GM12891 (cell line): Measurements from ENCODE around the gene RGS5.
A peak's percentile ranks its signal among the peaks of the same experiment; 100 is the strongest.

Experiments used
- DNase-seq: peaks from one replicate; pipeline ENCODE4 v3.0.0; 2011; ENCODE audit warnings: low spot score; ENCODE audit not compliant: insufficient read length
- FAIRE-seq: peaks from 2 replicates; lab custom pipeline; 2011; peaks lifted over from hg19 to GRCh38; lab: Jason Lieb, UNC
- PAX5 ChIP-seq: IDR thresholded peaks from 2 replicates; pipeline ENCODE4 v1.6.1; 2011; ENCODE audit warnings: low read length, moderate library complexity, mild to moderate bottlenecking; ENCODE audit not compliant: insufficient read depth, severe bottlenecking
- POLR2A ChIP-seq: IDR thresholded peaks from 2 replicates; pipeline ENCODE4 v1.6.1; 2011; ENCODE audit warnings: low read depth, low read length, control low read depth
- POLR2AphosphoS5 ChIP-seq: IDR thresholded peaks from 2 replicates; pipeline ENCODE4 v1.6.1; 2011; ENCODE audit warnings: low read depth, low read length, control low read depth
- POU2F2 ChIP-seq: IDR thresholded peaks from 2 replicates; pipeline ENCODE4 v1.6.1; 2011; ENCODE audit warnings: low read depth, mild to moderate bottlenecking, control low read depth, low read length, moderate library complexity
- SPI1 ChIP-seq: IDR thresholded peaks from 2 replicates; pipeline ENCODE4 v1.6.1; 2011; ENCODE audit warnings: low read depth, low read length, control low read depth
- TAF1 ChIP-seq: IDR thresholded peaks from 2 replicates; pipeline ENCODE4 v1.6.1; 2011; ENCODE audit warnings: low read depth, low read length, control low read depth

Gene RGS5

DNA sequence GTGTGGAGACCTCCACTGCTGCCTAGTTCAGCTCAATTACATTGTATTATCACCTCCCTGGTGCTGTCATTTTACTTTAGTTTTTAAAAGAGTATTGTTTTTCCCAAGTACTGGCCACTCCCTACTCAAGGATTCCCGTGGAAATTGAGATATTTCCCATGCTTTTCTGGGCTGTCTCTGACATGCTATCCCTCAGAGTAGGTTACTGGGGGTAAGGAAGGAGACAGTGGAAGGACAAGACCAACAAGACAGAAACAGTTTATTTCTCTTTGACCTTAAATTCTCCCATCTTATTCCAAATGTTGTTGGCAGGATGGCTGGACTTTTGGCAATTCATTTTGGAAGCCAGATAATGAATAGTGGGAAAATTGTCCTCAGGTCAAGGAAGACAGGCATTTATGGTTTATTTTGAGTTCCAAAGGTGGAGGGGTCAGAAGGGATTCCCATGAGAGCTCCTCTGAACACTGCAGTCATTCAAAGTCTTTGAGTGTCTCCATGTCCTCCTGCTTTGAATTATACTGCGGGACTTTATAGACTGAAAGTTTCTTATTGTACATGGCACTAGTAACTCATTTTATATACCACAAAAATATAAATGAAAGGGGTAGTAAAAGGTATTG is 20.3 kb downstream of the RGS5 start:
- FAIRE-seq (no peak), DNase-seq (no peak)
- no peak for TF ChIP-seq PAX5
- no peak for TF ChIP-seq POU2F2
- no peak for TF ChIP-seq POLR2A
- no peak for TF ChIP-seq SPI1
- TF ChIP-seq POLR2AphosphoS5 = no peak
- no peak for TF ChIP-seq TAF1

GRCh38 chr1:163178628-163179027 is 24.1 kb downstream of the RGS5 start:
- FAIRE-seq (no peak), DNase-seq (no peak)
- TF ChIP-seq POU2F2 (no peak), POLR2AphosphoS5 (no peak), TAF1 (no peak), POLR2A (no peak), PAX5 (no peak), SPI1 (no peak)

DNA sequence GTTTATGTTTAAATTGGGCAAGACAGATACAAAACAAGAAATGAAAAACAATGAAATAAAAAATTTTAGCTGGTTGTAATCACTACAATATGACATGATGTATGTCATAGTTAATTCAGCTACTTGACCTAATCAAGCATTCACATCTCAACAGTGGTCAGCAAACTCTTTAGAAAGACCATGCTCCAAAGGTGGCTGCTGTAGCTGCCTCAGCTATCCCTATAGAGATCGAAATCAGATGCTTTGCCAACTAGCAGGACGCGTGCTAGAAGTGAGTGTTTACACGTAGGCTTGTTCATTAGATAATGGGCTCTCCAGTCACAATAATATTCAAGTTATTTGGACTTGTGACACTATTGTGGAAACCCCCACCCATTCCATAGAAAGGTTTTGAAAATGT is 25.9 kb downstream of the RGS5 start:
- no peak for DNase-seq
- no peak for TF ChIP-seq POLR2AphosphoS5
- no peak for TF ChIP-seq TAF1
- TF ChIP-seq PAX5 = no peak
- no peak for TF ChIP-seq SPI1
- no peak for TF ChIP-seq POLR2A
- no peak for TF ChIP-seq POU2F2
- FAIRE-seq = no peak

DNA sequence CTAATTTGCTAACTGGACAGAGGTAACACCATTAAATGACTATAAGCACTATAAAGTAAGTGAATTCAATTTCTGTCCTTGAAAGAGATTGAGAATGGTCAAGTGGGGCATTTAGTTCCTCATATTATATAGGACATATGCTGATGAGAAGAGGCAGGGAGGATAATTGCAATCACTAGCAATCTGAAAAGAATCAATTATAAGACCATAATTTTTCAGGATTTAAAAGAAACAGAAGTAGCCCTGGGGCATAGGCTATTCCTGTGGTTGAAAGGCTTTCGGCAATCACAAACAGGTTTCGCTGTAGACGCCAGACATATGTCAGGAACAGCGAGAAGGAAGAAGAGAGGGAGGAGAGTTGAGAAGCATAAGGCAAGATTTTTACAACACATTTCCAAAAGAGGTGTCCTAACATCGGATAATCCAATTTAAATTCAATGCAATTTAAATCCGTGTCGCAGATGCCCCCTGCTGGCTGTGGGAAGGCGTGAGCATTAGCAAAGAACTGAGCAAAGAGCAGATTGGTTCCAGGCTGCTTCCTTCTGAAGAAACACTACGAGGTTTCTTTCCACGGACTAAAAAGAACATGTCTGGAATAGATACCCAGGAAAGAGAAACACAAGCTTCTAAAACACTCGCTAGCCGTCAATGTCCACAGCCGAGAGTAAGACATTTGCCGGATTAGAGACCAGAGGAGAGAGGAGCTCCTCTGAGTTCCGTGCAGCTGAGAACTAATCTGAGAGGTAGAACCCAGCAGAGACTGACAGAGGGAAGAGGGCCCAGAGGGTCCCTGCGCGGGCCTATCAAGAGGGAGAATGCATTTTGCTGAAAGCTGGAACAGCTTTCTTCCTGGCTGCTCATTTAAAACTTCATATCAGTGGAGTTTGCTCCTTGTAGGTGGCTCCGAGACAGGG is 27.9 kb downstream of the RGS5 start:
- TF ChIP-seq POLR2AphosphoS5 = no peak
- TF ChIP-seq PAX5 = no peak
- no peak for TF ChIP-seq SPI1
- TF ChIP-seq TAF1 = no peak
- no peak for TF ChIP-seq POLR2A
- no peak for TF ChIP-seq POU2F2
- FAIRE-seq (peak; percentile 80), DNase-seq (peak; percentile 12)

DNA sequence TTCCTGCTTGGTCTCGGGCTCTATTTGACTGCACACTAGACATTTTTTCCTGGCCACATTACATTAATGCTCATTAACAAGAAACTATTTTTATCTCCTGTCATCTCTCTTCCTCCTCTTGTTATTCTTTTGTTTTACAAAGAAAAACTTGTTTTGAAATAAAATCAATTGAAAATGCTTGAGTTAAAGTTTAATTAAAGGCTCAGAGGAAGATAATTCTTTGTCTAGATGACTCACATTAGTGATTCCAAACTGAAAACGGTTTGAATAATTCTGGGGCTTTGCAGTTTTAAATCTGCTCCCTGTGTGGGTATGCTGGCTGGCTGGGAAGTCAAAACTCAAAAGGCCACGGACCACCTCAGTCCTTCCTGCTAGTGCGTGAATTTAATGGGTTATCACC is 29.6 kb downstream of the RGS5 start:
- TF ChIP-seq SPI1 (no peak), POLR2A (no peak), PAX5 (no peak), TAF1 (no peak), POLR2AphosphoS5 (no peak), POU2F2 (no peak)
- DNase-seq (no peak), FAIRE-seq (no peak)

DNA sequence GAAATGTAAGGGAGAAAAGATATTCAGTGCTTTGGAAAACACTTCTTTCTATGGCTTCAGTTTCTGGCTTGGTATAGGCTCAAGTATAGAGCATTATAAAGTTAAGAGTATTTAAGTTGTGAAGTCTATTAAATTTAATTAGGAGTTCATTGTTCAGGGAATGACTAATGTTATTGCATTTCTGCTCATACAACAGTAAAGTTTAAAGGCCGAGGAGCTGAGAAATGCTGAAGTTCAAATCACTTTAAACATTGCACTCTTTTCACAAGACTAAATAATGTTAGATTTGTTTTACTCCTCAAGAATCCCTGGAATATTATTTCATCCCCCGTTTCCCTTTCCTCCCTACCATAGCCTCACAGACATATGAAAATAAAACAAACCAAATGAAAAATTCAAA is 30.1 kb downstream of the RGS5 start:
- FAIRE-seq = no peak
- TF ChIP-seq POU2F2 = no peak
- no peak for TF ChIP-seq PAX5
- no peak for TF ChIP-seq SPI1
- no peak for TF ChIP-seq POLR2AphosphoS5
- no peak for TF ChIP-seq TAF1
- no peak for TF ChIP-seq POLR2A
- DNase-seq = no peak

- TF ChIP-seq PAX5 = no peak
- TF ChIP-seq POU2F2 = no peak
- no peak for TF ChIP-seq SPI1
- no peak for TF ChIP-seq TAF1
- DNase-seq (no peak), FAIRE-seq (no peak)
These were observed 30.9 kb downstream of the RGS5 start for GRCh38 chr1:163171826-163172225.

DNA sequence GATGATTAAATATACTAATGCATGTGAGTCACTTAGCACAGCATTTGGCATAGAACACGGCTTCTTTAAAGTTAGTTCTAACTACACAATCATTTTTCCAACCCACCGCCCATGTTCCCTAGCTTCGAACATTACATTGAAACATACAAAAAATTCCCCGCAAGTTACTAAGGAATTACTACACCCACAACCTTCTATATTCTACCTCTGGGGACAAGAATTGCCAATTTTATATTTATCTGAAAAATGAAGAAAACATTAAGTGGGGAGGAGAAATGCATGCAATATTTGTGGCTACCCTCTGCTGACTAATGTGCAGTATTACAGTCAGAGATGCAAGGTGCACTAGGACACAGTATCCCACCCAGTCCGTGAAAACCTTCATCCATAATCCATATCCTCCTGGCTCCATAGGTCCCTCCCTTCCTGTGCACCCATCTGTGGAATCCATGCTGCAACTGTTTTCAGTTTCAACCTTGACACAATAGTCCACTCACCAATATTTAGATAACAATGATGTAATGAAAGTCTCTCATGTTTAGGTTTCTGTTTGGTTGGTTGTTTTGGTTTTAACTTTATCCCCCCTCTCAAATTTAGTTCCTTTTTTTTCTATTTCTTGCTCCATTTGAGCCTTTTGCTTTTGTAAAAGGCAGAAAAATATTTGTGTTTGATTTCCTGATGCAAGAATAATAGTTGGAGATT is 31.6 kb downstream of the RGS5 start:
- DNase-seq = no peak
- no peak for TF ChIP-seq POLR2A
- no peak for TF ChIP-seq SPI1
- TF ChIP-seq PAX5 = no peak
- TF ChIP-seq POU2F2 = no peak
- TF ChIP-seq TAF1 = no peak
- no peak for TF ChIP-seq POLR2AphosphoS5
- FAIRE-seq = no peak

DNA sequence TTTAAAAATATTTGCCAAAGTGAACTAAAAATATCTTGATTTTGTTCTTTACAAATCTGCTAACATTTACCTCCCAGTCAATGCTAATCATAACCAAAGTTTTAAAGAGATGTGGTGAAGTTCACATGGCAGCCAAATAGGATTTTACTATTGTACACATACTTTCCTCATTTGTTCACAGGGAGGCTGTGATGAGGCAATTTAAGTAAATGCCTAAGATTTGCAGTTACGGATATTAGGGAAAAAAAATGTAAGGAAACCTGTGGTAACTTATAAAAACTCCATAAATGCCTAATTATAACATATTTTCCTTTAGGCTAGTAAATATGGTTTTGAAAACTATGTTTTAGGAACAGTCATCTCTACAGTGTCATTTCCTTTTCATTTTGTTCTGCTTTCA is 32.4 kb downstream of the RGS5 start:
- no peak for DNase-seq
- FAIRE-seq = no peak
- no peak for TF ChIP-seq POLR2AphosphoS5
- no peak for TF ChIP-seq TAF1
- no peak for TF ChIP-seq SPI1
- TF ChIP-seq POU2F2 = no peak
- TF ChIP-seq PAX5 = no peak
- TF ChIP-seq POLR2A = no peak
